GM19468 (cell line): Measurements from ENCODE around the gene CHRNA4.

Source experiments
- ATAC-seq: cut with Tn5 transposase; IDR thresholded peaks from one replicate; pipeline ENCODE4 v1.9.1; 2021; ENCODE audit warnings: mild to moderate bottlenecking, moderate library complexity, moderate number of reproducible peaks; ENCODE audit not compliant: unreplicated experiment; ENCODE audit errors: extremely low read depth

The CHRNA4 gene

GRCh38 chr20:63398744-63399514, 37.8 kb upstream of the CHRNA4 start:
- no peak for ATAC-seq

DNA sequence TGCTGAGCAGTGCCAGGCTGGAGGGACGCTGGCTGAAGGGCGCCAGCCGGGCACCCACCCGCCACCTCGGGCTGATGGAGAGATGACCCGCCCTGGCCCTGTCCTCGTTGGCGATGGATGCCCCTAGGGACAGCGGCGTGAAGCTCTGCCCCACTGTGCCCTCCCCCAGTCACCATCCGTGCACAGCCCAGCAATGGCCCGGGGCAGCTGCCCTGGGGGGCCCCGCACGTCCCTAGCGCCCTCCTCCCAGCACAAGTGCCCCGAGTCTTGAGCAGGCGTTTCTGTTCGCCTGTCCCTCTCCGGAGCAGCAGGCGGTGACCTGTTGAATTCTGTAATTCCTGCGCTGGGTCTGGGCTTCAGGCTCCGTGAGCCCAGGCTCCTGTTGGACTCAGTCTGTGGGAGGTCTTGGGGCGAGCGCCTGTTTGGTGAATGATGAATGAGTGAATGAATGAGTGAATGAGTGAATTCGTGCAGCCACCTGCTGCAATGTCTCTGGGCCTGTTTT, 36.8 kb upstream of the CHRNA4 start:
- no peak for ATAC-seq

DNA sequence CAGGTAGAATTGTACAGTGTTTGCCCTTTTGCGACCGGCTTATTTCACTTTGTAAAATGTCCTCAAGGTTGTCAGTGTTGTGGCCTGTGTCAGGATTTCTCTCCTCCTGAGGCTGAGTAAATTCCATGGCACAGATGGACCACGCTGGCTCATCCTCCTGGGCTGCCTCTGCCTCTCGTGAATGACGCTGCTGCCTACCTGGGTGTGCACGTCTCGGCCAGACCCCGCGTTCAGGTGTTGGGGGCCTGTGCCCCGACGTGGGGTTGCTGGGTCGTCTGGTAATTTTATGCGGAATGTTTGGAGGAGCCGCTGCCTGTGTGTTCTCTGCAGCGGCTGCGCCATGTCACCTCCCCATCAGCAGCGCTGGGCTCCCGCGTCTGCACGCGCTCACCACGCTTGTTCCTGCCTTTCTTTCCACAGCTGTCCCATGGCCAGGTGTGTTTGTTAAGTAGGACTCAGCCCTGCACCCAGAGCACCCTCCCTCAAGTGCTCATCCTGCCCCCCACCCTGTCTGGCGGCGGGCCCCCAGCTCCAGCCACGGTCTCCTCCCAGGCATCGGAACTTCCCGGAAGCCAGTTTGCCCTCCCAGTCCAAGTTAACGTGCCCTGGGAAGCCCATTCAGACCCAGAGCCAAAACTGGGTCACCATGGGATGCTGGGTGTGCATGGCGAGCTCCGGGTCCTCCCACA, 36.1 kb upstream of the CHRNA4 start:
- no peak for ATAC-seq

- no peak for ATAC-seq
Measured at GRCh38 chr20:63396300-63396699, 35.2 kb upstream of the CHRNA4 start.

DNA sequence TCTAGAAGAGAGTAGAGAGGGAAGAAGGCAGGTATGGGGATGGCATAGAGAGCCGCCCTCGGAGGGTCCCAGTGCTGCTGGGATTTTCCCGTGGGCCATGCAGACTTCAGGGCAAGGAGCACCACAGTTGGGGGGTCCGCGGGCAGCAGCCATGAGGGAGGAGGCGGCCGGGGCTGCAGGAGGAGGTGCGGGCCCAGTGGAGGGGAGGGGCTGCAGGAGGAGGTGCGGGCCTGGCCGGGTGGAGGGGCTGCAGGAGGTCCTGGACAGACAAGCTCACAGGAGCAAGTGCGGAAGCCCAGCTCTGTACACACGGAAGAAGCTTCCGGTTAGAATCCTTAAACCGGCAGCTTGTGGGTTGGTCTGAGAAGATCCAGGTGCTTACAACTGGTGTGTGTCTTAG, 34.6 kb upstream of the CHRNA4 start:
- ATAC-seq = no peak

- no peak for ATAC-seq
Measured at GRCh38 chr20:63394920-63395455, 33.8 kb upstream of the CHRNA4 start.

GRCh38 chr20:63394069-63394919, 33.1 kb upstream of the CHRNA4 start:
- ATAC-seq = no peak

GRCh38 chr20:63393566-63393965, 32.4 kb upstream of the CHRNA4 start:
- no peak for ATAC-seq

DNA sequence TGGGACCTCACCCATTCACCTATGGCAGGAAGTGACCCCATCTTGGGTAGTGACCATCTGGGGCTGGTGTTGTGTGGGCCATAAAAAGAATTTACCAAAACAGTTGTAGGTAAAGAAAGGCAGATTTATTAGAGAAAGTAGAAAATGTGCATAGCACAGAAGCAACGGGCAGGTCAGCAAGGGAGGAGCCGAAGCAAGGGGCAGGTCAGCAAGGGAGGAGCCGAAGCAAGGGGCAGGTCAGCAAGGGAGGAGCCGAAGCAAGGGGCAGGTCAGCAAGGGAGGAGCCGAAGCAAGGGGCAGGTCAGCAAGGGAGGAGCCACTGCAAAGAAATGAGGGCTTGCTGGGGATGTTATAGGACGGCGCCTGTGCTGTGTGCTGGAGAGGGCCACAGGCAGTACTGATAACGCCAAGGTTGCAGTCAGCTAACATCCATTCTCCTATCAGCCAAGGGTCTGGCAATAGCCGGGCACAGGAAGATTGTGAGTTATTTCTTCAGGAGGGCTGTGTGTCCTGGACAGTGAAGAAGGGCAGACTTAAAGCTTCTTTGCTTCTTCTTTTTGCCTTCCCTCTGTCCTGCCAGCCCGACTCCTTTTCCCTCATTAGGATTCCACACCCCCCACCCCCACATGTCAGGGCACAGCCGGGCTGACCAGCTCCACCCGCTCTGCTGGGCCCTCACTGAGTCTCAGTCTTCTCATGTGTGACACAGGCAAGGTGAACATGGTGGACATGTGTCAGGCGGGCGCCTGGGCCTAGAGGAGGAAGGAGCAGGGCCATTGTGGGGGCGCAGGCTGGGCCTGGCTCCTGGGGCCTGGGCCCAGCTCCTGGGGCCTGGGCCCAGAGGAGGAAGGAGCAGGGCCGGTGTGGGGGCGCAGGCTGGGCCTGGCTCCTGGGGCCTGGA, 31.6 kb upstream of the CHRNA4 start:
- no peak for ATAC-seq

GRCh38 chr20:63387917-63388316, 26.8 kb upstream of the CHRNA4 start:
- no peak for ATAC-seq

GRCh38 chr20:63387393-63387792, 26.2 kb upstream of the CHRNA4 start:
- no peak for ATAC-seq

GRCh38 chr20:63386491-63386890, 25.3 kb upstream of the CHRNA4 start:
- no peak for ATAC-seq

GRCh38 chr20:63385819-63386218, 24.7 kb upstream of the CHRNA4 start:
- no peak for ATAC-seq

DNA sequence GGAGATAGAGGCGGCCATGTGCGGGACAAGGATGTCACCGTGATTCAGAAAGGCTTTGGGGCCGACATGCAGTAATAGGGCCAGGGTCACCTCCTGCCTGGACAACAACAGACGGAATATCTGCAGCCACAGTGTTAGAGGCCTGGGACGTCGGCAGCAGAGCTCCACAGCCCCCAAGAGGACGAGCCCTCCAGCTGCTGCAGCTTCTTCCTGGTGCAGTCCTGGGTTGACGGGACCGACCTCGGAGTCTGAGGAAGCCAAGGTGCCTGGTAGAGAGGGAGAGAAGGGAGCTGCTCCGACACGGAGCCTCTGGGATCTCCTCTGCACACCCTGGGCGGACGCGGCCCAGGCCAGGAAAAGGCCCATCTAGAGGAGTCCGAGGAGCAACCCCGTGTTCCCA, 23.2 kb upstream of the CHRNA4 start:
- ATAC-seq = no peak

- ATAC-seq = no peak
Measured at GRCh38 chr20:63383556-63383955, 22.4 kb upstream of the CHRNA4 start.

- no peak for ATAC-seq
Measured at GRCh38 chr20:63382551-63383300, 21.6 kb upstream of the CHRNA4 start.

GRCh38 chr20:63381781-63382431, 20.8 kb upstream of the CHRNA4 start:
- no peak for ATAC-seq

GRCh38 chr20:63380346-63380870, 19.3 kb upstream of the CHRNA4 start:
- no peak for ATAC-seq
